ENCODE data around the gene TRIP12. TPM values are rescaled to one million over a fixed set of nuclear protein-coding genes. Genes with fewer than 3 reads are reported as not detected.

TRIP12 gene
- total and polyA plus RNA-seq, 2 of the 13 experiments (the other 11 are each of a cell fraction or from before 2014, with no cell fraction given): 72.1 to 153 TPM

DNA sequence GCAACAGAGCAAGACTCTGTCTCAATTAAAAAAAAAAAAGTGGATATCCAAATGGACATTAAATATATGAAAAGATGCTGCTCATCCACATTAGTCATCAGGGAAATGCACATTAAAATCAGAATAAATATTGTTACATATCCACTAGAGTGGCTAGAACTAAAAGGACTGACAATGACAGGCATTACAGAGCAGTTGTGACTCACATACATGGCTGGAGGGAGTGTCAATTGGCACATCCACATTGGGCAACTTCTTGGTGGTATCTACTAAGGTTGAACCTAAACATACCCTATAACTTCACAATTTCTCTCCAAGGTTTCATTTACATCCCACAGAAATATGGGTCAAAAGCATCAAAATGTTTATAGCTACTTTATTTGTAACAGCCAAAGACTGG, 193.4 kb downstream of the TRIP12 start (continued):
- TF ChIP-seq ZNF549 (CRISPR knock-in tag; IDR thresholded peaks at IDR 0.05) (no peak), SKI (IDR thresholded peaks at IDR 0.05; ENCODE audit: partially characterized antibody) (no peak), ZSCAN12 (CRISPR knock-in tag; IDR thresholded peaks at IDR 0.05) (no peak), ZNF552 (CRISPR knock-in tag; IDR thresholded peaks at IDR 0.05; ENCODE audit: borderline replicate concordance) (no peak), ZSCAN21 (CRISPR knock-in tag; IDR thresholded peaks at IDR 0.05; ENCODE audit: borderline replicate concordance) (no peak), ZNF83 (CRISPR knock-in tag; IDR thresholded peaks at IDR 0.05; ENCODE audit: borderline replicate concordance) (no peak), ZNF614 (CRISPR knock-in tag; IDR thresholded peaks at IDR 0.05; ENCODE audit: borderline replicate concordance) (no peak), IRX3 (CRISPR knock-in tag; IDR thresholded peaks at IDR 0.05; ENCODE audit: borderline replicate concordance, low read depth) (no peak)

GRCh38 chr2:229726643-229727042, 195.2 kb downstream of the TRIP12 start:
- in situ Hi-C loops (cut with HindIII; ENCODE audit: extremely low pct_ligation_motif_present, low pct_unique_long_range_greater_than_20kb) (no loop called here), intact Hi-C loops (cut with micrococcal nuclease; ENCODE audit: unreplicated experiment) (no loop called here)
- ChIA-PET POLR2A (no interaction called here), CTCF (ENCODE audit: low intra/inter-chr PET ratio, low total read pairs) (no interaction called here)
- Histone ChIP-seq H3K27me3 (ENCODE audit: control insufficient read depth in 1 of 2, insufficient read depth in 2 of 2, low read length in 2 of 2) (0 out of 5 replicates have a peak, but pooled peaks cover 0 to 1% of the 10 kb centered on the region in 2 experiments), H3K36me3 (replicated peaks in 1 of 2; ENCODE audit: control insufficient read depth in 1 of 2, insufficient read depth in 2 of 2, low read length in 2 of 2) (no peaks in the 10 kb centered on the region), H3K79me2 (ENCODE audit: insufficient read depth, low read length) (no peaks in the 10 kb centered on the region), H3K27ac (ENCODE audit: extremely low read length, insufficient read depth, low read length) (no peak overlapping the region), H3K9me3 (ENCODE audit: low read length) (no peaks in the 10 kb centered on the region), H2AFZ (ENCODE audit: low read length) (no peak overlapping the region), H3K4me2 (ENCODE audit: low read depth, low read length) (no peak overlapping the region), H3K4me3 (replicated peaks in 1 of 3; ENCODE audit: insufficient read depth in 1 of 3, low read depth in 2 of 3, low read length in 3 of 3) (no peak overlapping the region), H4K20me1 (ENCODE audit: insufficient read depth, low read length) (no peaks in the 10 kb centered on the region), H3K4me1 (ENCODE audit: insufficient read depth, low read length) (no peaks in the 10 kb centered on the region), H3K9ac (ENCODE audit: insufficient read depth, low read depth, low read length) (no peak overlapping the region)
- DNase-seq (ENCODE audit: low spot score) (no peak), ATAC-seq (no peak; the same call in 2 of the 3 replicates), FAIRE-seq (no peak)
- 44% methylated on average over 2 of the region's 2 CpGs for whole genome bisulfite sequencing (ENCODE audit: low lambda C conversion rate)
- no TSS peak for BruUV-seq (replicated peaks)
- TF ChIP-seq SAFB2 (CRISPR knock-in tag; IDR thresholded peaks at IDR 0.05; ENCODE audit: borderline replicate concordance, low read depth) (no peak), XBP1 (CRISPR knock-in tag; IDR thresholded peaks at IDR 0.05) (no peak), RFX5 (IDR thresholded peaks at IDR 0.05; ENCODE audit: low read depth, low read length) (no peak), ZBTB8A (CRISPR knock-in tag; IDR thresholded peaks at IDR 0.05; ENCODE audit: borderline replicate concordance, low read depth) (no peak)
